HUES64 (cell line): ENCODE measurements around the gene MOB1B.

Source experiments
- H3K27ac ChIP-seq: 2 replicates; pipeline ENCODE4 v1.7.0; 2013; ENCODE audit warnings: low read depth, low read length, inconsistent platforms
- H3K27me3 ChIP-seq: 2 replicates; pipeline ENCODE4 v1.6.1; 2013; ENCODE audit warnings: mild to moderate bottlenecking, low read length; ENCODE audit not compliant: insufficient read depth
- H3K36me3 ChIP-seq: 2 replicates; pipeline ENCODE4 v1.6.1; 2013; ENCODE audit warnings: mild to moderate bottlenecking, low read length; ENCODE audit not compliant: insufficient read depth
- H3K4me1 ChIP-seq: 2 replicates; pipeline ENCODE4 v1.6.1; 2013; ENCODE audit warnings: mild to moderate bottlenecking, low read length, moderate library complexity; ENCODE audit not compliant: insufficient read depth
- H3K4me3 ChIP-seq: 2 replicates; pipeline ENCODE4 v1.5.1; 2013; ENCODE audit warnings: mild to moderate bottlenecking, low read length, moderate library complexity
- H3K9ac ChIP-seq: 2 replicates; pipeline ENCODE4 v1.6.1; 2013; ENCODE audit warnings: mild to moderate bottlenecking, low read depth, low read length
- H3K9me3 ChIP-seq: 2 replicates; pipeline ENCODE4 v1.6.1; 2013; ENCODE audit warnings: low read depth, low read length; ENCODE audit not compliant: insufficient read depth
- WGBS: fragments of 150-250, 120-280 bp; methylation state at CpG from one replicate; pipeline ENCODE4 v1.1.7; 2013; ENCODE audit warnings: missing lambda C conversion rate; 5-methylcytosine and 5-hydroxymethylcytosine counted together

MOB1B gene

DNA sequence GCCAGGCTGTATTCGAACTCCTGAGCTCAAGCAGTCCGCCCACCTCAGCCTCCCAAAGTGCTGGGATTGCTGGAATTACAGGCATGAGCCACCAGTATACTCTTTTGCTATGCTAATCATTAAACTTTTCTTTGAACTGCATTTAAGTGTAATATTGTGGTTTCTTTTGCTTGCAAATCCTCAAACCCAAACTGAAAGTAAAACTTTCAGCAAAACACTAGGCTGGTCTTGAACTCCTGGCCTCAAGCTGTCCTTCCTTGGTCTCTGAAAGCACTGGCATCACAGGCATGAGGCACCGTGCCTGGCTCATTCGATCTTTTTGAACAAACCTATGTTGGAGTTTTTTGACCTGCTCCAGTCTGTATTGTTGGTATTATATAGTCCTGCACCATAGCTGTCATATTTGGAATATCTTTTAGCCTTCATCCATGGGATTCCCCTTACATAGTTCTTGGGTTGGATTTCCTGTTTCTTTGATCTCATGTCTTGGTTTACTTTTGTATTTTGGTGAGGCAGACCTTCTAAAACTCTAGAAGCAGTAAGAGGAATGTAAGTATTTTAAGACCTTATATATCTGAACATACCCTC lies 34.1 kb downstream of the MOB1B start:
- no peak overlapping the region for H3K27ac ChIP-seq
- H3K27me3 ChIP-seq, result no peaks in the 10 kb centered on the region
- H3K36me3 ChIP-seq, result 0 out of 2 replicates have a peak, but pooled peaks cover 3% of the 10 kb centered on the region
- no peak overlapping the region for H3K9ac ChIP-seq
- H3K4me3 ChIP-seq, result no peak overlapping the region
- H3K9me3 ChIP-seq, result no peaks in the 10 kb centered on the region
- 93% methylated on average over 4 of the region's 4 CpGs for WGBS
- H3K4me1 ChIP-seq, result no peaks in the 10 kb centered on the region; the same call in 1 of the 2 replicates

GRCh38 chr4:70938086-70938485 lies 35.9 kb downstream of the MOB1B start:
- H3K9me3 ChIP-seq, result no peaks in the 10 kb centered on the region
- no peak overlapping the region for H3K9ac ChIP-seq
- no peak overlapping the region for H3K4me3 ChIP-seq
- no peak overlapping the region for H3K27ac ChIP-seq
- H3K36me3 ChIP-seq, result 0 out of 2 replicates have a peak, but pooled peaks cover 3% of the 10 kb centered on the region
- 83% methylated on average over 1 of the region's 3 CpGs for WGBS
- no peaks in the 10 kb centered on the region for H3K27me3 ChIP-seq
- no peaks in the 10 kb centered on the region for H3K4me1 ChIP-seq

GRCh38 chr4:70940134-70940533 lies 38.0 kb downstream of the MOB1B start:
- 96% methylated on average over 5 of the region's 5 CpGs for WGBS

GRCh38 chr4:70943114-70943513 lies 40.9 kb downstream of the MOB1B start:
- H3K27ac ChIP-seq, result no peak overlapping the region
- no peak overlapping the region for H3K4me3 ChIP-seq
- no peak overlapping the region for H3K9ac ChIP-seq
- peaks cover 18% of the 10 kb centered on the region for H3K4me1 ChIP-seq
- no peaks in the 10 kb centered on the region for H3K9me3 ChIP-seq
- H3K27me3 ChIP-seq, result no peaks in the 10 kb centered on the region
- H3K36me3 ChIP-seq, result no peaks in the 10 kb centered on the region

More at GRCh38 chr4:70940134-70940533, 38.0 kb downstream of the MOB1B start:
- no peak overlapping the region for H3K9ac ChIP-seq
- H3K27ac ChIP-seq, result no peak overlapping the region
- H3K4me3 ChIP-seq, result no peak overlapping the region
- no peaks in the 10 kb centered on the region for H3K9me3 ChIP-seq
- H3K27me3 ChIP-seq, result no peaks in the 10 kb centered on the region
- no peaks in the 10 kb centered on the region; the same call in 1 of the 2 replicates for H3K4me1 ChIP-seq
- H3K36me3 ChIP-seq, result 0 out of 2 replicates have a peak, but pooled peaks cover 3% of the 10 kb centered on the region

GRCh38 chr4:70945046-70945445 lies 42.9 kb downstream of the MOB1B start:
- 62% methylated on average over 3 of the region's 3 CpGs for WGBS
- no peak overlapping the region for H3K9ac ChIP-seq

DNA sequence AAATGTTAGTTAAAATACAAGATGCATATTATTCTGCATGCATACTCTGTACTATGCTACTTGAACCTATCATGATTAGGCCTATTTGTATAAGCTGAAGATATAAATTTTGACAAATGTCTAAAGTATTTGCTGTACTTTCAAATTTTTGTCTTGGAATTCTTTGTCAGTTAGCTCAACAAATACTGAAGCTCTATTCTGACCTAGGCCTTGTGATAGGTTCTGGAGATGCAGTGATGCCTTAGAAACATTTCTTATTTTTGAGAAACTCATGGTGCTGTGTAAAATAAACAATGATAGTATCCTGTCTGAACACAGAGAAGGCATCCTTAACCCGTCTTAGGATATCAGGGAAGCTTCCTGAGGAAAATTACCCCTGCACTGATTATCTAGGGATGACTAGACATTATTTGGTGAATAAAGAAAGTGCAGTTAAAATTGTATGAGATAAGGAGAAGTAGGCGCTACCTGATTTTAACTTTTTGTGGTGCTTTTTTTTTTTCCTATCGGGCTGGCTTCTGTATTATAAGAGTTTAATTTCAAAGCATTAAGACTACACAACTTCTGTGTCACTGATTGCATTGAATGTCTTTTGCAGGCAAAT lies 43.4 kb downstream of the MOB1B start:
- 94% methylated on average over 3 of the region's 3 CpGs for WGBS
- Histone ChIP-seq H3K36me3 (no peaks in the 10 kb centered on the region), H3K27ac (no peak overlapping the region), H3K9ac (no peak overlapping the region), H3K4me3 (no peak overlapping the region), H3K4me1 (peaks cover 20% of the 10 kb centered on the region), H3K9me3 (no peaks in the 10 kb centered on the region), H3K27me3 (no peaks in the 10 kb centered on the region)

More at GRCh38 chr4:70945046-70945445, 42.9 kb downstream of the MOB1B start:
- Histone ChIP-seq H3K4me3 (no peak overlapping the region), H3K36me3 (no peaks in the 10 kb centered on the region), H3K4me1 (peaks cover 18% of the 10 kb centered on the region), H3K27ac (no peak overlapping the region), H3K9me3 (no peaks in the 10 kb centered on the region), H3K27me3 (no peaks in the 10 kb centered on the region)

DNA sequence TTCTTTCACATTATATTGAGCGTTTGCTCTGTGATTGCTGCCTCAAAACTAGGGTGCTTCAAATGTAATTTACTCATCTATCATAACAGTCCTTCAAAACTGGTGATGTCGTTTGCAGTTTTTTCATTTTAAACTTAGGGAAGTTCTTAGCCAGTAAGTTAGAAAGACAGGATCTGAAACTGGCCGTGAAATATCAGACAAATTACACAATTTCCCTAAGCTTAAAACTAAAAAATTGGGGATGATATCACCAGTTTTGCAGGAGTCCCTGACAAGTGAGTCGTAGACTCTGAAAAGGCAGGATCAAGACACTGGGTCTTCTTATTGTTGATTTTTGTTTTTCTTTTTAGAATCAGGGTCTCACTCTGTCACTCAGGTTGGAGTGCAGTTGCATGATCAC lies 44.8 kb downstream of the MOB1B start:
- Histone ChIP-seq H3K4me1 (peaks cover 23% of the 10 kb centered on the region), H3K4me3 (no peak overlapping the region), H3K9me3 (no peaks in the 10 kb centered on the region), H3K36me3 (0 out of 2 replicates have a peak, but pooled peaks cover 3% of the 10 kb centered on the region), H3K27me3 (no peaks in the 10 kb centered on the region), H3K9ac (no peak overlapping the region), H3K27ac (peak overlapping the region; percentile 34; the same call in 1 of the 2 replicates)
- WGBS, result 95% methylated on average over 4 of the region's 4 CpGs

DNA sequence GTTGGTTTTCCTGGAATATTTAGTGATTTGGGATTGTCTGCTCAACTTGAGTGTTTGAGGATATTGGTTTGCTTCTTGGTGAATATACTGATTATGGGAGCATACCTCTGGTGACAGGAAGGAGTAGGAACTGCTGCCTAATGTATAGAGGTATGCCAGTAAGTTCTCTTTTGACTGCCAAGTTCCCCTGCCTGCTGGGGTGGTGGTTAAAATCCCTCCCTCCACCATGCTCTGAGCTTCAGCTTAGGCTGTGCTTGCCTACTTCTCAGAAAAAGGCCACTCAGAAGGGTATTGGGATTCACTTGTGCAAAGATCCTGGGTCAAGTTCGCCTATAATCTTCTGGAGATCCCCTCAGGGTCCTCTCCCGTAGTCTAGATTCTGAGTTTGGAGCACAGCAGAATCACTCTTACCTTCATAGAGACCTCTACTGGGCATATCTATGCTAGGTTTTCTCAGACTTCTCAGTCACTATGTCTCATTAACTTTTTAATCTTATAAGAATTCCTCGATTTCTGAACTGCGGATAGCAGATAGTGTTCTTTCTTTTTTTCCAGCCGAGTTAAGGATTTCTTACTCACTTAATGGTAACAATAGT lies 46.6 kb downstream of the MOB1B start:
- 0 out of 2 replicates have a peak, but pooled peaks cover 3% of the 10 kb centered on the region for H3K36me3 ChIP-seq
- no peaks in the 10 kb centered on the region for H3K9me3 ChIP-seq
- H3K4me1 ChIP-seq, result peaks cover 23% of the 10 kb centered on the region
- 92% methylated on average over 5 of the region's 5 CpGs for WGBS
- H3K4me3 ChIP-seq, result no peak overlapping the region
- no peak overlapping the region for H3K9ac ChIP-seq
- no peak overlapping the region for H3K27ac ChIP-seq
- no peaks in the 10 kb centered on the region for H3K27me3 ChIP-seq

- no CpG with 5 or more reads among the region's 1 CpG for WGBS
- no peak overlapping the region for H3K4me3 ChIP-seq
- H3K9ac ChIP-seq, result no peak overlapping the region
- peaks cover 8% of the 10 kb centered on the region for H3K36me3 ChIP-seq
- H3K27me3 ChIP-seq, result no peaks in the 10 kb centered on the region
- H3K27ac ChIP-seq, result no peak overlapping the region
- peaks cover 13% of the 10 kb centered on the region; the same call in 1 of the 2 replicates for H3K4me1 ChIP-seq
- H3K9me3 ChIP-seq, result no peaks in the 10 kb centered on the region
Measured at GRCh38 chr4:70954032-70954431, 51.9 kb downstream of the MOB1B start.

DNA sequence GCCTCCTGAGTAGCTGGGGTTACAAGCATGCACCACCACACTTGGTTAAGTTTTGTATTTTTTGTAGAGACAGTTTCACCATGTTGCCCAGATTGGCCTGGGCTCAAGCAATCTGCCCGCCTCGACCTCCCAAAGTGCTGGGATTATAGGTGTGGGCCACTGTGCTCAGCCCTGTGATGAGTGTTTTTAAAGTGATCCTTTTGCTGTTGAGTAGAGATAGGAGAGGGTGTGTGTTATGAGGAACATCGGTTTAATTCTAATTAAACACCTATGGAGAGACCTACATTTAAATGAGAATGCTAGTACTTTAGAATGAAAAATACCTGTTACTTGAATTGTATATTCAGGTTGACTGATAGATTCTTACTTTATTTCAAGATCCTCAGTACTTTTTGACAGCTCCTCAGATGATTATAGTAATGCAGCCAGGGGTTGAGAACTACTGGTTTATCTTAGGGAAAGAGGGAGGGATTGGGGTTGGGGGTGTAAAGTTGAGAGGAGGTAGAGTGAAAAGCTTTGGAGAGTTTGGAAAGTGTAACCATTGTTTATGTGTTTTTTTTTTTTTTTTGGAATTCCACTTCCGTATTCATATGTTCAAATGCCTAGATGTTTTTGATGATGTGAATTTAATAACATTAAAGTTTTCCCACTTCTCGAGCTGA lies 54.5 kb downstream of the MOB1B start:
- Histone ChIP-seq H3K4me3 (no peak overlapping the region), H3K4me1 (peaks cover 9% of the 10 kb centered on the region; the same call in 1 of the 2 replicates), H3K27me3 (no peaks in the 10 kb centered on the region), H3K9me3 (no peaks in the 10 kb centered on the region), H3K27ac (no peak overlapping the region), H3K36me3 (peaks cover 33% of the 10 kb centered on the region), H3K9ac (no peak overlapping the region)
- 90% methylated on average over 3 of the region's 5 CpGs for WGBS

DNA sequence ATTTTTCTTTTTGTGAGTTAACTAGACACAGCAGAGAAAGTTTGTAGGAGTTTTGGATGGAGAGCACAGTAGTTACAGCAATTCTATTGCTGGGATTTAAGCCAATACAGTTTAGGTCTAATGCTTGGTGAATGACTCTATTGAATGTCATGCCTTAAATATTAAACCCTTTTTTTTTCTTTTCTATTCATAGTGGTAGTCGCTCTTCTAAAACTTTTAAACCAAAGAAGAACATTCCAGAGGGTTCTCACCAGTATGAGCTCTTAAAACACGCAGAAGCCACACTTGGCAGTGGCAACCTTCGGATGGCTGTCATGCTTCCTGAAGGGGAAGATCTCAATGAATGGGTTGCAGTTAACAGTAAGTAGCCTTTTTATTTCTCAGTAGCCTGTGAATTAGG lies 56.5 kb downstream of the MOB1B start:
- H3K27ac ChIP-seq, result no peak overlapping the region
- WGBS, result 86% methylated on average over 3 of the region's 3 CpGs
- H3K27me3 ChIP-seq, result no peaks in the 10 kb centered on the region
- peaks cover 9% of the 10 kb centered on the region; the same call in 1 of the 2 replicates for H3K4me1 ChIP-seq
- H3K9ac ChIP-seq, result no peak overlapping the region
- H3K36me3 ChIP-seq, result peaks cover 41% of the 10 kb centered on the region
- no peaks in the 10 kb centered on the region for H3K9me3 ChIP-seq
- H3K4me3 ChIP-seq, result no peak overlapping the region
